Right ventricle myocardium inferior (tissue), 1 donor: ENCODE measurements around the gene TBC1D8. TPM values are rescaled to one million over a fixed set of nuclear protein-coding genes. Genes with fewer than 3 reads are reported as not detected.

Experiments
- ATAC-seq: fragments of 200-7000 bp; cut with Tn5 transposase; one replicate; pipeline ENCODE4 v1.9.1; 2020; ENCODE audit warnings: mild to moderate bottlenecking, moderate library complexity
- DNase-seq: peaks from one replicate; pipeline ENCODE4 v3.0.0; 2021; ENCODE audit errors: missing footprints
- intact Hi-C: fragments of 100-400 bp; cut with DNase I; formaldehyde crosslinking; loops from one replicate; pipeline ENCODE4 v1.11.0; 2022
- total RNA-seq: library from RNA; stranded (reverse); fragmentation: NEBNext Ultra II Directional; extraction: Animal tissue kit (Norgen Biotek cat#: 25700); gene quantifications from one replicate; pipeline ENCODE4 v1.2.1, GENCODE V29; 2021
- donor health status: DM: no; HTN: yes; CAD: no; lungs with severe emphysema.

TBC1D8 gene
- total RNA-seq, 1 donor from 2014 or later = 37.9 TPM

DNA sequence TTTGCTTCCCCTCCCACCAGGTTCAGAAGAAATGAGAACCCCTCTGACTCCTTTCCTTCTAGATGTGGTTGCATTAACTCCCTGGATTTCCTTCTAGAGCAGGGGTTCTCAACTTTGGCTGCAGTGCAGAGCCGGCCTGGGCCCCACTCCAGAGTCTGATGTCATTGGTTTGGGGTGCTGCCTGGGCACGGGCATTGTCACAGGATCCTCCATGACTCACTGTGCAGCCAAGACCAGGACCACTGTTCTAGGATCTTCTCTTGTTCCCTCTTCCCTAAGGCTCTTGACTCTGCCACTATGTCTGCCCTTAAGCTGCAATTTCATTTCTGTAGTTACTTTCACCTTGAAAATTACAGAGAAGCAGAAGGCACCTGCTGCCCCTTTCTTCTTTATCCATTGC is 31.8 kb downstream of the TBC1D8 start:
- no peak for DNase-seq
- intact Hi-C loops = no loop called here

DNA sequence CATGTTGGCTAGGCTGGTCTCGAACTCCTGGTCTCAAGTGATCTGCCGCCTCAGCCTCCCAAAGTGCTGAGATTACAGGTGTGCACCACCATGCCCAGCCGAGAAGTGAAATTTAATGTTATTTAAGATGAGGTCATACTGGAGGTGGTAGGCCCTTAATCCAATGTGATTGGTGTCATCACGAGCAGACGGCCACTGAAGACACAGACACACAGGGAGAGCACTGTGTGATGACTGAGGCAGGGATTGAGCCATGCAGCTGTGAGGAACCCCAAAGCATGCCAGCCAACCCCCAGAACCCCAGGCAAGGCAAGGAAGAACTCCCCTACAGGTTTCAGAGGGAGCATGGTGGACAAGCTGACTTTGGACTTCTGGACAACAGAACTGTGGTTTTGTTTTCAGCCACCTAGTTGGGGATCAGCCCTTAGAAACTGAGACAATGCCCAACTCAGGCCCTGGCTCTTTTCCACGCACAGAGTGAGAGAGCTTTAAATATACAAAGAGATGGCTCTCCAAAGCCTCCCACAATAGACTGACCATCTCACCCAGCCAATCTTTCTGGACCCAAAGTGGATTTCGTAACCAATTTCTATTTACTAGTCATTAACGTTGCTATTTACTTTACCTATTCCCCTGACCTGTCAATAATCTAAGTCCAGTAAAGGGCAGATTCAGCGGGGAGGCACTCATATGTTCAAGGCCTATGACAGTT is 34.2 kb downstream of the TBC1D8 start:
- DNase-seq (no peak), ATAC-seq (no peak)
- intact Hi-C loops = no loop called here

More for the DNA sequence above, 31.8 kb downstream of the TBC1D8 start:
- no peak for ATAC-seq

DNA sequence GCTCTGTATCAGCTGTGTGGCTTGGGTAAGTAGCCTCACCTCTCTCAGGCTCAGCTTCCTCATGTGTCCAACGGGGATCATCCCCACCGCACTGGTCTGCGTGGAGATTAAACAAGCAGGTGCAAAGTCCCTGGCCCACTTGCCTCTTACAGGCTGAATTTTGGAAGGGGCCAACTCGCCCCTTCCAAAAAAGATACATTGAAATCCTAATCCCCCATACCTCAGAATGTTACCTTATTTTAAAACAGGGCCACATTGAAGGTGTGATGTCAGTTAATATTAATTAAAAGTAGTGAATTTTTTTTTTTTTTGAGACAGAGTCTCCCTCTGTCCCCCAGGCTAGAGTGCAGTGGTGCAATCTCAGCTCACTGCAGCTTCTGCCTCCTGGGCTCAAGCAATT is 34.8 kb downstream of the TBC1D8 start:
- intact Hi-C loops = no loop called here
- no peak for DNase-seq
- ATAC-seq = no peak

DNA sequence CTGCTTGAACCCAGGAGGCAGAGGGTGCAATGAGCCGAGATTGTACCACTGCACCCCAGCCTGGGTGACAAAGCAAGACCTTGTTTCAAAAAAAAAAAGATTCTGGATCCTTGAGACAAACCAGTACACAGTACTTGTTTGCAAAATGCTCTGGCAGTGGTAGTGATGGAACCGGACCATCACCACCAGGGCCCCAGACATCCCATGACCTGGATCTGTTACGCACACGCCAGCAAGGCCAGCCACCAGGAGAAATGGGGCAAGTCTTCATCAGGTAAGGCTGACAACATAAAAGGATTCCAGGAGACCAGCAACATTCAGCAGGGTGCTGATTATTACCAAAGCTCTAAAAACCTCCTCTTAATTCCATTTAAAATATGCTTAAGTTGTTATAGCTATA is 35.5 kb downstream of the TBC1D8 start:
- DNase-seq (no peak), ATAC-seq (no peak)
- intact Hi-C loops = no loop called here

DNA sequence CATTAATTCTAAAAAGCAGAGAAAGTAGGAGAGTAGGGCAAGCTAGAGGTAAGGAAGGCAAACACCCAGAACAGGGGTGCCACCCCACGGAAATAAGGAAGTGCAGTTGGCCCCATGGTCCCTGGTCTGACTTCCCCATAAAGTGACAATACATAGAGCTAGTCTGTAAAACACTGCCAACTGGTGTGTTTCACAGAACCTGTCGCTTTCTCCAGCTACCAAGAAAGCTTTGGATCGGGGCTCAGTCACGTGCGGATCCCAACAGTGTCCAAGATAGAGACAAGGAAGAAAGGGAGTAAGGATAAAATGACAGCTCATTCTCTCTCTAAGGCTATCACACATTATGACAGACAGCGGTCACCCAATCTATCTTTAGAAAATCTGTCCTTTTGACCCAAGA is 36.4 kb downstream of the TBC1D8 start:
- DNase-seq (no peak), ATAC-seq (no peak)
- intact Hi-C loops = no loop called here

DNA sequence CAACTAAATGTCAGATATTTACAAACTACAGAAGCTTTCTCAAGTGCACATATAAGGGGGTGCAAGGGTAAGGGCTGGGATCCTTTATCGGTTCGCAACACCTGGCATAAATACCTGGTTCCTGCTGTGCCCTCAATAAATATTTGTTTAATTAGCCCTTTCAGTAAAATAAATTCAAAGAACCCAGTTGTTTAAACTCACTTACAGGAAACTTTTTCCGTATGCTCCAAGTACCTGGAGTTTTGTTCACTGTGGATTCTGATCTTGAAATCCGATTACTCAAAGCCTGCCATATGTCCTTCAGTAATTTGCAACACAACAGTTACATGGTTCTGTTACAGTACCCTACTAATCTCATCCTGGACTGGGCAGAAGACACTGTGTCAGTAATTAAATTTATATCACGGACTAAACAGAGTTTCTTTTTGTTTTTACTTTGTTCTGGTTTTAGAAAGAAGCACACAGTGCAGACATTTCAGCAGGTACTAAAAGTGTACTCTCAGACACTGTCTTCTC is 36.9 kb downstream of the TBC1D8 start:
- intact Hi-C loops = no loop called here
- DNase-seq = no peak
- no peak for ATAC-seq

DNA sequence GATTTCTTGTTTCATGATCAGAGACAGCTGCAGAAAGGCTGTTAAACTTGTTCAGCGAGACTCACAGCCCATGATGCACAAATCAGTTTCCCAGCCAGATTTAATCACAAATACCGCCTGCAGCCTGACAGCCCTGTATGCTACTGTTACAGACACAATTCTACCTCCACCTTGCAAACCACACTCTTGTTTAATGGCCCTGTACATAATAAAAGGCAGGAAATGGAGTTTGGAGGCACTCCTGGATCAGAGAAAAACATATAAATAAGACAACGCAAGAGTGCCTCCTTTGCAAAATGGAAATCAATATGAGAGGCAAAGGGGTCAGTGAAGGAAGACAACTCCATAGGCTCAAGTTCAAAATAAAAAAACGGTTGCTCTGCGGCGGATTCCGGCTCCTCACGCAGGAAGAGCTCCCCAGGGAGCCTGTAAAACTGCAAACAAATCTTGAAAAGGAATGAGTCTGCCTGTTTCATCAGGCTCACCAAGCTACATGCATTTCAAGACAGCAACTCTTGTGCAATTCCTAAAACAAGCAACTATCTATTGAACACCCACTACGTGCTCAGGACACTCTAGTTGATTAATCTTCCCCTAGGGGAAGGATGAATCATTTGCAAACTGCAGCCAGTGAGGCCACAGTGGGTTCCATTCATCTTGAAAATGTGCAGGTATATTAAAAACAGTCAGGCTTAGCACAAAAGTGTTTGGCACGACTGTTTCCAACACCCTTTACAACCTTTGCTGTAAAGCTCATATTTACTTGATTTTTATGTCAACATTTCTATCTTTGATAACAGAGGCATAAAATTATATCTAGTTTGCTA is 37.5 kb downstream of the TBC1D8 start:
- ATAC-seq (no peak), DNase-seq (no peak)
- intact Hi-C loops = no loop called here

DNA sequence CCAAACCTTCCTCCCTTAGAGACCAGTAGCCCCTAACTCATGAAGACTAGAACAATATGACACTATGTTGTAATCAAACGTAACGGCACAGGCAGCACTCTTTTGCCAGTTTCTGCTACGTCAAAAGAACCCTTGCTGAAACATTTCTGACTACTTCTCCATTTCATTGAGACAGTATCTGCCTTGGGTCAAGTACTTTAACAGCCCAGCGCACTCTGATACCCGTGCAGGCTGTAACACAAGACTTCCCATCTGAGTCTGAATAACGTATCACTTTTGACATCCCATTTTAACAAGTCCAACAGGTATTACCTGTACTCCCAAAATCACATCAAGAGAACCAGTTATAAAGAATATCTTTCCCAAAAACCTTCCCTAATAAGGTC is 38.4 kb downstream of the TBC1D8 start:
- no peak for DNase-seq
- intact Hi-C loops = no loop called here
- ATAC-seq = no peak

DNA sequence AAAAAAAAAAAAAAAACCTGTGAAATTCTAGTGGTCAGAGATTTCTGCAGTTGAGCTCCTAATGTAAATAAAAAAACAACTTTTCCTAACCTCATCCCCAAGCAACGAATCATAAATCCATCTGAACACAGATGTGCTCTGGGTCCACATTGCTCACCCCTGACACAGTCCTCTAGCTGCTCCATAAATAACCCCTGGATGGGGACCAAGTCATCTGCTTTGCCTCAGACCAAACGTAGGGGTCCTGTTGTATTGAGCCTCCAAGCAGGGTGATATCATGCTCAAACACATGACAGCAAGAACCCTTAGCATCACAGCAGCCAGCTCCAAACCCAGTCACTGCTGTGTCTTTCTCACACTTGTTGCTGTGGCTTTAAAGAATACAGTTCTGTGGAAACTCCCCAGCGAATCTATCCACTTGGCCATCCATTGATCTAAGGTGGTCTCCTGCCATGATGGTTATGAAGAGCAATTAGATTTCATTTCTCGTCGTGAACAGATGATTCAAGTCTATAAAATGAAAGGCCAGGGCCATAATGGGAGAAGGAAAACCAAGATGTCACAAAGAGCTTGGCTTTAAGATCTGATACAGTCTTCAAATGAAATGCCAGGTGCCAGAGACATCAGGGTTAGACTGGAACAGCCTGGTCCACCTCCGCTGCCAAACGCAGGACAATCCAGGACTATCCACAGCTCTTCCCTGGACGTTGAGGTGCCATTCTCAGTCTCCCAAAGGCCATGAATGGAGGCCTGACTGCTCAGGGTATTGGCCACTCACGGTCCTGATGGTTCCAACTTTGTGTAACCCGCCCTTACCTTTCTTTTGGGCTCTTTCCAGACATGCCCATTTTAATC is 39.0 kb downstream of the TBC1D8 start:
- intact Hi-C loops = loop anchor here (2.0 kb wide), 1 partner anchor 39 kb away; the partner anchor contains the start of gene TBC1D8
- DNase-seq = no peak
- ATAC-seq = peak; percentile 86

DNA sequence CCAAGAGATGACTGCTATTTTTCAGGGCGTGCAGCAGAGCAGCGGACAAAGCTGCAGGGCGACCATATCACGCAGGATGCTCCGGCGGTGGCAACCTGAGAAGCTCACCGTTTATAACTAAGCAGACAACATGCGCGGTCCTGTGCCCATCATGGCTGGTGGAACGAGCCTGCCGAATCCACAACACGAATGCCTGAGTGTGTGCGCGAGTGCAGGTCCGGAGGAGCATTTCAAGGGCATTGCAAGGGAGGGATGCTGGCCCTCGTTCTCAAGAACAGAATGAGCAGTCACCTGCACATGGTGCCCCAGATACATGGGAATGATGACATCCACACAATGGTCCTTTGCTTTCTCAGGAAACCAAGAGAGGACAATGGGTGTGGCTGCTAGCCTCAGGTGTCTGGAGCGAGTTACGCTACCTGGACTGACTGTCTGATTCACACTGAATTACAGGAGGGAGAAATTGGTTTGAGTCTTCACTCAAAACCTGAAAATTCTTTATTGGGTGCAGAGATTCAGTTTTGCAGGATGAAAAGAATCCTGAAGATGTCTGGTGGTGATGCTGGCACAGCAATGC is 39.8 kb downstream of the TBC1D8 start:
- DNase-seq = no peak
- no peak for ATAC-seq
- intact Hi-C loops = loop anchor here (2.0 kb wide), 1 partner anchor 39 kb away; the partner anchor contains the start of gene TBC1D8

DNA sequence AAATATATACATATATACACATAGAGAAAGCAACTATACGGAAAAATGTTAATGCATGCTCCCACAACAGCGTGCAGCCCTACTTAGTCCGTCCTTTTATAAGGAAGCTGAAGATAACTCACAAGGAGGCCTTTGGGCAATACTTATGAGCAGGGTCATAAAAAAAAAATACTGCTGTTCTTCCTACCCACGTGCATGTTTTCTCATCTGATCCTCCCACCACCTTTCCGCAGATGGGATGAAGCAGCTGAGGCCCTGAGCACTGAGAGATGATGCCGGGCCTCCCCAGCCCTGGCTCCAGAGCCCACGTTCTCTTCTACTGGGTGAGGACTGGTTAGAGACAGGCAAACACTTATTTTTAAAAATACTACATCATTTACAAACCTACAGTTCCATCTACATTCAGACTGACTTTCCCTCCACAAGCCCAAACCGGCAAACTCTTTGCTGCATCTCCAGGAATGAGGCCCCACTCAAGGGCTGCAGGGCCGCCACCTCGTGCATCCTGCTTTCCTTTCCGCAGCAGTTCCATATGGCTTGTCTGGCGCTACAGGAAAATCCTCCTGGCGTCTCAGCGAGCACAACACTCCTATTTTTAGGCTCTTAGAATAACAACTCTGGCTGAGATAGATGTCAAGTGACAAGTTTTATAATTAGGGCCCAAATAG is 41.6 kb downstream of the TBC1D8 start:
- ATAC-seq = peak; percentile 51
- intact Hi-C loops = loop anchor here (2.0 to 5.0 kb wide), 2 partner anchors 41 to 47 kb away; partner anchors contain the start of gene TBC1D8
- DNase-seq = no peak

DNA sequence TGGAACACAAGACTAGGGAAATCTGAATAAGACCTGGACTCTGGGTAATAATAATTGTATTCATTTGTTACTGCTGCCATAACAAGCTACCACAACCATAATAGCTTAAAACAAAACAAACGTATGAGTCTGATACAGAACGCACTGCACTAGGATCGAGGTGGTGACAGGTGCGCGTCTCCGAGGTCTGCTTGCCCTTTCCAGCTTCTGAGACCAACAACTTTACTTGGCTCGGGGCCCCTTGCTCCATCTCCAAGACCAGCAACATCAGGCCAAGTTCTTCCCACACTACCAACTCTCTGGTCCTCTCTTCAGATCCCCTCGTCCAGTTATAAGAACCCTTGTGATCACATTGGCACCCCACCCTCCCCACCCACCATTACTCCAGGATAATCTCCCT is 42.8 kb downstream of the TBC1D8 start:
- no peak for DNase-seq
- ATAC-seq = no peak
- intact Hi-C loops = loop anchor here (5.0 kb wide), 1 partner anchor 46 kb away; no protein-coding TSS in a partner anchor

DNA sequence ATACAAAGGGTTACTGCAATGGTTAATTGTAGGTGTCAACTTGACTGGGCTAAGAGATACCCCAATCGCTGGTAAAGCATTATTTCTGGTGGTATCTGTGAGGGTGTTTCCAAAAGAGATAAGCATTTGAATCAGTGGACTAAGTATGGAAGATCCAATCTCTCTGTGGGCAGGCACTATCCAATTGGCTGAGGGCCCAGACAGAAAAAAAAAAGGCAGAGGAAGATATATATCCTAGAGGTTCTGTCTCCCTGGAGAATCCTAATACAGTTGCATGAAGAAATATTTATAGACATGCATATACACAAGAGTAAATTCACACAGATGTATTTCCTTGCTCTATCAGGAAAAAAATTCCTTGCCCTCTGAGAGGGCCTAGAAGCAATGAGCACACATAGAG is 43.9 kb downstream of the TBC1D8 start:
- intact Hi-C loops = loop anchor here (5.0 kb wide), 1 partner anchor 45 kb away; no protein-coding TSS in a partner anchor
- DNase-seq (no peak), ATAC-seq (no peak)

DNA sequence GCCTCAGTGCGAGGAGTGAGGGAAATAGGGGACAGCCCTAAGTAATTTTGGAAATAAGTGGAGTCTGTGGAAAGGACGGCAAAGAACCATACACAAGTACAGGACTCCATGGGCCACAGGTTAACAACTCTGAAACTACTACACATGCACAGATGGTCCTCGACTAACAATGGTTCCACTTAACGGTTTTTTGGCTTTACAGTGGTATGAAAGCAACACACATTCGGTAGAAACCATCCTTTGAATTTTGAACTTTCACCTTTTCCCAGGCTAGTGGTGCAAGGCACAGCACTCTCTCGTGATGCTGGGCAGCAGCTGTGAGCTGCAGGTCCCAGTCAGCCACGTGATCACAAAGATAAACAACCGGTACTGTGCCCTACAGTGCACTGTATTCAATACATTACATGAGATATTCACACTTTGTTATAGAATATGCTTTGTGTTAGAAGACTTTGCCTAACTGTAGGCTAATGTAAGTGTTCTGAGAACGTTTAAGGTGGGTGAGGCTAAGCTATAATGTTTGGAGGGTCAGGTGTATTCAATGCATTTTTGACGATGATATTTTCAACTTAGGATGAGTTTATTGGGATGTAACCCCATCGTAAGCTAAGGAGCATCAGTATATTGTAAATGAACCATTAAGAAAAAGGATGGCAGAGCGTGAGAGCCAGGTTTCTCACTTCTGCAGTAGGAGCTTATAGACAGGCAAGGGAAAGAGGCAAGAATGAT is 44.6 kb downstream of the TBC1D8 start:
- DNase-seq (no peak), ATAC-seq (peak; percentile 45)
- intact Hi-C loops = loop anchor here (5.0 kb wide), 1 partner anchor 44 kb away; no protein-coding TSS in a partner anchor

DNA sequence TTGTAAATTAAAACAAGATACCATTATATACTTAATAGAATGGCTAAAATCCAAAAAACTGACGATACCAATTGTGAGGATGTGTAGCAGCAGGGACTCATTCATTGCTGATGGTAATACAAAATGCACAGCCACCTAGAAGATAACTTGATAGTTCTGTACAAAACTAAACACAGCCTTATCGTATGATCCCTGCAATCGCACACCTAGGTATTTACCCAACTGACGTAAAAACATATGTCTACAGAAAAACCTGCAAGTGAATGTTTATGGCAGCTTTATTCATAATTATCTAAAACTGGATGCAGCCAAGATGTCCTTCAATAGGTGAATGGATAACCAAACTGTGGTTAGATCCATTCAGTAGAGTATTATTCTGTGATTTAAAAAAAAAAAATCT is 45.5 kb downstream of the TBC1D8 start:
- intact Hi-C loops = loop anchor here (5.0 kb wide), 1 partner anchor 43 kb away; no protein-coding TSS in a partner anchor
- ATAC-seq (no peak), DNase-seq (no peak)

DNA sequence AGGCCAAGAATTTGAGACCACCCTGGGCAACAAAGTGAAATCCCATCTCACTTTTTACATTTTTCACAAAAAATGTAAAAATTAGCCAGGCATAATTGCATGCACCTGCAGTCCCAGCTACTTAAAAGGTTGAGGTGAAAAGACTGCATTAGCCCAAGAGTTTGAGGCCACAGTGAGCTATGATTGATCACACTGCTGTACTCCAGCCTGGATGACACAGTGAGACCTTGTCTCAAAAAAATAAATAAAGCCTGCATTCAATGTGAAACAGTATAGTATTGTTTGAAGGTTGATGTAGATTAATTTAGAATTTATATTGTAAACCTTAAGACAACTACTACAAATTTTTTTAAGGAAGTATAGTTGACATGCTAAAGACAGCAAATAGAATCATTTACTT is 53.5 kb downstream of the TBC1D8 start:
- ATAC-seq (no peak), DNase-seq (no peak)
- intact Hi-C loops = no loop called here

DNA sequence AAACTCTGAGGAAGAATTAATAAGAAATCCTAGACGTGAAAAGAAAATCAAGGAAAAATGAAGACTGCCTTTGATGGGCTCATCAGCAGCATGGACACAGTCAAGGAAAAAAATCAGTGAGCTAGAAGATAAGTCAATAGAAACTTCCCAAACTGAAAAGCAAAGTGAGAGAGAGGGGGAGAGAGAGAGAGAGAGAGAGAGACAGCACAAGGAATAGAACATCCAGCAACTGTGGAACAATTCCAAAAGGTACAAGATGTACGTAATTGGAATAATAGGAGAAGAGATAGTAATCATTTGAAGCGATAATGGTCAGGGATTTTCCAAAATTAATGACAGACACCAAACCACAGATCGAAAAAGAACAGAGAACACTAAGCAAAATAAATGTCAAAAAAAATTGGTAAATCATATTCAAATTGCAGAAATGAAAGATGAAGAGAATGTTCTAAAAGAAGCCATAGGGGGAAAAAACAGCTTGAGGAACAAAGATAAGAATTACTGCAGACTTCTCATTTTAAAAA is 54.5 kb downstream of the TBC1D8 start:
- DNase-seq = no peak
- ATAC-seq = no peak
- intact Hi-C loops = no loop called here
